Fibroblast of skin of back (primary cell): Measurements from ENCODE around the gene ARGFX.
"Not testable (repeated sequence)": the region's sequence is repeated elsewhere in the genome, so short reads cannot be mapped to it uniquely, and the experiment has no call there.

Source experiments
- DNase-seq: peaks from one replicate; pipeline ENCODE4 v3.0.0-alpha.2; 2013

Gene ARGFX

DNA sequence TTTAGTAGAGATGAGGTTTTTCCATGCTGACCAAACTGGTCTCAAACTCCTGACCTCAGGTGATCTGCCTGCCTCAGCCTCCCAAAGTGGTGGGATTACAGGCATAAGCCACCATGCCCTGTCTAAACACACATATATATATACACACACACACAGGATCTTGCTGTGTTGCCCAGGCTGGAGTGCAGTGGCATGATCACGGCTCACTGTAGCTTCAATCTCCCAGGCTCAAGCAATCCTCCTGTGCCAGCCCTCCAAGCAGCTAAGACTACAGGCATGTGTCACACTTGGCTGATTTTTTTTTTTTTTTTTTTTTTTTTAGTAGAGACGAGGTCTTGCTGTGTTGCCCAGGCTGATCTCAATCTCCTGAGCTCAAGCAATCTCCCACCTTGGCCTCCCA is 32.2 kb downstream of the ARGFX start:
- not testable (repeated sequence) for DNase-seq

DNA sequence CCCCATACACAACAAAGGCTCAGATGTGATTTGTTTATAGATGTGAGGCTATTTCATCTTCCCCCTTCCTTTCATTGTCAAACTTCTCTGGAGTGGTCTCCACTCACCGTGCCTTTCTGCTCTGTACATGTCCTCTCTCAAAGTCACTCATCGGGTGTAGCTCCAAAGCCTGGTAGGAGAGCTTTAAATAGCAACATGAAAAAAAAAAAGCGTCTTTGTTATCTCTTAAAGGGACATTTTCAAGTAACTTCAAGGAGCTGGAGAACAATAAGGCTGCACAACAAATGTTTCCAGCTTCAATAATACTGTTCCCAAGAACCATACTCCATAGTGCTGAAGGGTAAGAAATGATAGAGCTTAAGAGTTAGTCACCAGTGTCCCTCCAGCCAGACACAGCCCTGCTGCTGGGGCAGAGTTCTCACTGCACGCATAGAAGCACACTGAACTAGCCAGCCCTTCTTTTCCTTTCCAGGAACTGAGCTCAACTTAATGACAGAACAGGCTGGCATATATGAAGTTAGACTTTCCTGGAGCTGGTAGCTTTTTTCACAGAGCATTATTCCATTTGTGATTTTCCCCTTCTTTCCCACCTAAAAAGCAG is 33.6 kb downstream of the ARGFX start:
- no peak for DNase-seq

DNA sequence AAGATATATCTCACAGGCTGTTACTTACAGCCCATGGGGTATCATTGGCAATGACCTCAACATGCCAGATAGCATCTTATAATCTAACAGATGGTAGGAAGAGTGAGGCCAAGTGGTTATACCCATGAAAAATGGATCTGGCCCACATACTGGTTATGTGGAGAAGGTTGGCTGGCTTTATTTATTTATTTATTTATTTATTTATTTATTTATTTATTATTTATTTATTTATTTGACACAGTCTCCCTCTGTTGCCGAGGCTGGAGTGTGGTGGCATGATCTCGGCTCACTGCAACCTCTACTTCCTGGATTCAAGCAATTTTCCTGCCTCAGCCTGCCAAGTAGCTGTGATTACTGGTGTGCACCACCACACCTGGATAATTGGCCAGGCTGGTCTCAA is 37.0 kb downstream of the ARGFX start:
- DNase-seq = no peak

DNA sequence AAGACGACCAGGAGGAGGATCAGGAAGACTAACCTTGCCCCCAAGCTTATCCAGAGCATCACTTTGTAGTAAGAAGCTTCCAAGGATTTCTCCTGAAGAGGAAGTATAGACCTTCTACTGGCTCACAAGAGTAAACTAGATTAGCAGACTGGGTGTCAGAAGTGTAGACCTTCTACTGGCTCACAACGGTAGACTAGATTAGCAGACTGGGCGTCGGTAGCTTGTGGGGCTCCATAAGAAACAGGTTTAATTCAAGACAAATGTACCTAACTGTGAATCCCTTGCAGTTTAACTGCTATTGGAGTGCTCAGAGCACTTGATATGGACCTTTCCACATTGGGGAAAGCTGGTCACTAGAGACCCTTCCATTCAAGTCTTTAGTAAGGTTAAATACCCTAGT is 38.4 kb downstream of the ARGFX start:
- no peak for DNase-seq
